ENCODE data around the gene SH3PXD2B.
"Not testable (repeated sequence)": the region's sequence is repeated elsewhere in the genome, so short reads cannot be mapped to it uniquely, and the experiment has no call there.

Gene SH3PXD2B

GRCh38 chr5:172396994-172397393 is 57.3 kb downstream of the SH3PXD2B start:
- not testable (repeated sequence) for DNase-seq

- no peak for DNase-seq
Measured at GRCh38 chr5:172396220-172396619, 58.1 kb downstream of the SH3PXD2B start.

GRCh38 chr5:172395483-172395882 is 58.8 kb downstream of the SH3PXD2B start:
- DNase-seq = no peak

GRCh38 chr5:172389578-172390112 is 64.7 kb downstream of the SH3PXD2B start:
- DNase-seq = no peak

GRCh38 chr5:172388246-172388733 is 66.0 kb downstream of the SH3PXD2B start:
- no peak for DNase-seq

GRCh38 chr5:172385707-172386106 is 68.6 kb downstream of the SH3PXD2B start:
- no peak for DNase-seq

GRCh38 chr5:172385010-172385563 is 69.2 kb downstream of the SH3PXD2B start:
- no peak for DNase-seq

- no peak for DNase-seq
Measured at GRCh38 chr5:172383191-172383802, 71.0 kb downstream of the SH3PXD2B start.

GRCh38 chr5:172380987-172381643 is 73.2 kb downstream of the SH3PXD2B start:
- DNase-seq = no peak

GRCh38 chr5:172380301-172380986 is 73.9 kb downstream of the SH3PXD2B start:
- DNase-seq = no peak

GRCh38 chr5:172379481-172379880 is 74.8 kb downstream of the SH3PXD2B start:
- DNase-seq = no peak

GRCh38 chr5:172377856-172378255 is 76.5 kb downstream of the SH3PXD2B start:
- DNase-seq = no peak

GRCh38 chr5:172377438-172377837 is 76.9 kb downstream of the SH3PXD2B start:
- DNase-seq = no peak

GRCh38 chr5:172374783-172375182 is 79.5 kb downstream of the SH3PXD2B start:
- no peak for DNase-seq

GRCh38 chr5:172373680-172374079 is 80.6 kb downstream of the SH3PXD2B start:
- no peak for DNase-seq

GRCh38 chr5:172371684-172372083 is 82.6 kb downstream of the SH3PXD2B start:
- no peak for DNase-seq

- peak; percentile 80 for DNase-seq
Measured at GRCh38 chr5:172370648-172371545, 83.4 kb downstream of the SH3PXD2B start.

GRCh38 chr5:172370237-172370640 is 84.1 kb downstream of the SH3PXD2B start:
- DNase-seq = no peak

- DNase-seq = not testable (repeated sequence)
Measured at GRCh38 chr5:172368699-172369098, 85.6 kb downstream of the SH3PXD2B start.

GRCh38 chr5:172365948-172366608 is 88.2 kb downstream of the SH3PXD2B start:
- no peak for DNase-seq

GRCh38 chr5:172364773-172365172 is 89.6 kb downstream of the SH3PXD2B start:
- no peak for DNase-seq

- no peak for DNase-seq
Measured at GRCh38 chr5:172362755-172363154, 91.6 kb downstream of the SH3PXD2B start.
